Activated CD4-positive, CD25-positive, alpha-beta regulatory T cell treated with anti-CD3 and anti-CD28 coated beads, Interleukin-2, amount 50 U/mL, for 24 hours (primary cell): ENCODE measurements around the gene ZNF335.
"Not testable (repeated sequence)": the region's sequence is repeated elsewhere in the genome, so short reads cannot be mapped to it uniquely, and the experiment has no call there.

Experiments used
- ATAC-seq, 2 donors: fragments of 150-1000 bp; cut with Tn5 transposase; one replicate each; pipeline ENCODE4 v1.10.0; 2021; ENCODE audit warnings: mild to moderate bottlenecking in 1 of 2, moderate library complexity in 1 of 2

ZNF335 gene

GRCh38 chr20:45969712-45970634, 2.0 kb downstream of the ZNF335 start:
- ATAC-seq, result no peak

- no peak for ATAC-seq
These were observed 2.9 kb downstream of the ZNF335 start for GRCh38 chr20:45968801-45969711.

GRCh38 chr20:45968081-45968671, 3.8 kb downstream of the ZNF335 start:
- no peak for ATAC-seq

GRCh38 chr20:45967551-45968080, 4.4 kb downstream of the ZNF335 start:
- ATAC-seq, result no peak

- peak; percentile 40 to 66 for ATAC-seq
These were observed 6.6 kb downstream of the ZNF335 start for GRCh38 chr20:45965169-45966002.

- no peak for ATAC-seq
These were observed 8.0 kb downstream of the ZNF335 start for GRCh38 chr20:45964006-45964400.

- ATAC-seq, result no peak
These were observed 8.7 kb downstream of the ZNF335 start for GRCh38 chr20:45963059-45964005.

- no peak for ATAC-seq
These were observed 9.8 kb downstream of the ZNF335 start for GRCh38 chr20:45962031-45962755.

GRCh38 chr20:45959956-45960630, 11.9 kb downstream of the ZNF335 start:
- ATAC-seq, result no peak

- no peak for ATAC-seq
These were observed 12.9 kb downstream of the ZNF335 start for GRCh38 chr20:45959126-45959525.

GRCh38 chr20:45958593-45958992, 13.4 kb downstream of the ZNF335 start:
- ATAC-seq, result no peak

GRCh38 chr20:45957021-45957941, 14.7 kb downstream of the ZNF335 start:
- no peak for ATAC-seq

- ATAC-seq, result not testable (repeated sequence)
These were observed 15.7 kb downstream of the ZNF335 start for GRCh38 chr20:45956326-45956725.

- ATAC-seq, result no peak
These were observed 18.3 kb downstream of the ZNF335 start for GRCh38 chr20:45953672-45954071.

GRCh38 chr20:45952861-45953260, 19.1 kb downstream of the ZNF335 start:
- no peak for ATAC-seq

- ATAC-seq, result no peak
These were observed 19.8 kb downstream of the ZNF335 start for GRCh38 chr20:45951925-45952834.

- no peak for ATAC-seq
These were observed 21.7 kb downstream of the ZNF335 start for GRCh38 chr20:45950330-45950646.
